ENCODE data around the gene TMEM91.

DNA sequence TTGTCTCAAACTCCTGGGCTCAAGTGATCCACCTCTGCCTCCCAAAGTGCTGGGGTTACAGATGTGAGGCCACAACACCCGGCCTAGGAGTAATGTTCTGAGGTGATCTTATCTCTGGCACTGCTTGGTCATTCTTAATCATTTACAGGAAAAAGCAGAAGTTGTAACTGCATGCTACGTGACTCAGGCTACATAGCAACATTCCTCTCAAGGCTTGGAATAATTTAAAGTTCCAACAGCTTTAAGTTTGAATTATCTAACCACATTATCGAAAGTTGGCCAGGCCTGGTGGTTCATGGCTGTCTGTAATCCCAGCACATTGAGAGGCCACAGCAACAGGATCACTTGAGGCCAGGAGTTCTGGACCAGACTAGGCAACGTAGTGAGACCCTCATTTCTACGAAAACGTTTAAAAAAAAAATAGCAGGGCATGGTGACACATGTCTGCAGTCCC lies 8.5 kb upstream of the TMEM91 start:
- TF ChIP-seq, protein P1, sequence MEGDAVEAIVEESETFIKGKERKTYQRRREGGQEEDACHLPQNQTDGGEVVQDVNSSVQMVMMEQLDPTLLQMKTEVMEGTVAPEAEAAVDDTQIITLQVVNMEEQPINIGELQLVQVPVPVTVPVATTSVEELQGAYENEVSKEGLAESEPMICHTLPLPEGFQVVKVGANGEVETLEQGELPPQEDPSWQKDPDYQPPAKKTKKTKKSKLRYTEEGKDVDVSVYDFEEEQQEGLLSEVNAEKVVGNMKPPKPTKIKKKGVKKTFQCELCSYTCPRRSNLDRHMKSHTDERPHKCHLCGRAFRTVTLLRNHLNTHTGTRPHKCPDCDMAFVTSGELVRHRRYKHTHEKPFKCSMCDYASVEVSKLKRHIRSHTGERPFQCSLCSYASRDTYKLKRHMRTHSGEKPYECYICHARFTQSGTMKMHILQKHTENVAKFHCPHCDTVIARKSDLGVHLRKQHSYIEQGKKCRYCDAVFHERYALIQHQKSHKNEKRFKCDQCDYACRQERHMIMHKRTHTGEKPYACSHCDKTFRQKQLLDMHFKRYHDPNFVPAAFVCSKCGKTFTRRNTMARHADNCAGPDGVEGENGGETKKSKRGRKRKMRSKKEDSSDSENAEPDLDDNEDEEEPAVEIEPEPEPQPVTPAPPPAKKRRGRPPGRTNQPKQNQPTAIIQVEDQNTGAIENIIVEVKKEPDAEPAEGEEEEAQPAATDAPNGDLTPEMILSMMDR (IDR thresholded peaks at IDR 0.05; ENCODE audit: insufficient read depth, low read depth, low read length), result no peak
- no peak for TF ChIP-seq EZH2 (IDR thresholded peaks at IDR 0.05; ENCODE audit: insufficient read depth, low read length)
